ENCODE data around the gene ACTBL2. TPM values are rescaled to one million over a fixed set of nuclear protein-coding genes. Genes with fewer than 3 reads are reported as not detected.
A peak's percentile ranks its signal among the peaks of the same experiment; 100 is the strongest.

ACTBL2 gene
- polyA plus RNA-seq, 2 of the 4 experiments (the other 2 are of a cell fraction) = 0.06 TPM

DNA sequence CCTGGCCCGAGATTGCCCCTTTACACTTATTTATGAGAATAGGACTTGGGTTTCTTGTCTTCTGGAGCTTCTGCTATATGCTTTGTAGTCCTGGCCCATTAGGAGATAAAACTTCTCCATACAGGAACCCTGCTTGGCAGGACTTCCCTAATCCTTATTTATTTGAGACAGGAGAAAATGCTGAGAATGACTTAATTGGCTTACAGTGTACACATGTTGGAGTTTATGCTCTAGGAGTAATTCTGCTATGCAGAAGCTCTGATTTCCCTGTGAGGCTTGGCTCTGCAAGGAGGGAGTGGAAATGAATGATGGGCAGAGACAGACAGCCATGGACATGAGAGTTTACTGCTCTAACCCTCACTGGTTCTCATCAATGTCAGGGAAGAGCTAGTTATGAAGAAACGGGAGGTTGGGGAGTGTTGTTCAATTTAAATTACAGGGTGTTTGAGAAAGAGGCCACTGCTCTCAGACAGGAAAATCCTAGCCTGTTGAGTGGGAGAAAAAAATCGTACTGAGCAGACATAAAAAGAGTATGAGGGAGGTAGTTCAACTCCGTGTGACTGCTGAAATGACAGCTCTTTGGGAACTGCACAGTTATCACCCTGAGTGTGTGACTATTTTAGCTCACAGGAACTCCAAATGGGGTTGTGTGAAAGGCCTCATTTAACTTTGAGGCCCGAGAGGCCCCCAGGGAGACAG is 37.5 kb downstream of the ACTBL2 start:
- Histone ChIP-seq H3K27ac (no peak overlapping the region), H3K4me2 (no peak overlapping the region), H3K4me3 (no peak overlapping the region), H3K4me1 (peaks cover 13% of the 10 kb centered on the region; the same call in 2 of the 3 replicates), H3K9me3 (no peaks in the 10 kb centered on the region)
- FAIRE-seq (no peak), ATAC-seq (no peak), DNase-seq (ENCODE audit: low read depth in 1 of 2, low spot score in 1 of 2) (no peak)
- ChIA-PET CTCF (interaction anchor here (0.9 kb wide), 1 partner anchor 10 kb away, joined by 3 read pairs; no protein-coding TSS in a partner anchor), POLR2A (no interaction called here)
- TF ChIP-seq EHMT2 (IDR thresholded peaks at IDR 0.05; ENCODE audit: low read depth) (no peak), HEYL (CRISPR knock-in tag; IDR thresholded peaks at IDR 0.05) (no peak), MAFK (IDR thresholded peaks at IDR 0.05; ENCODE audit: partially characterized antibody) (peak; percentile 25), EHF (CRISPR knock-in tag; IDR thresholded peaks at IDR 0.05) (no peak), NR3C1 (IDR thresholded peaks at IDR 0.05) (no peak), ZNF302 (CRISPR knock-in tag; IDR thresholded peaks at IDR 0.05) (no peak)
- TF ChIP-seq, protein P1, sequence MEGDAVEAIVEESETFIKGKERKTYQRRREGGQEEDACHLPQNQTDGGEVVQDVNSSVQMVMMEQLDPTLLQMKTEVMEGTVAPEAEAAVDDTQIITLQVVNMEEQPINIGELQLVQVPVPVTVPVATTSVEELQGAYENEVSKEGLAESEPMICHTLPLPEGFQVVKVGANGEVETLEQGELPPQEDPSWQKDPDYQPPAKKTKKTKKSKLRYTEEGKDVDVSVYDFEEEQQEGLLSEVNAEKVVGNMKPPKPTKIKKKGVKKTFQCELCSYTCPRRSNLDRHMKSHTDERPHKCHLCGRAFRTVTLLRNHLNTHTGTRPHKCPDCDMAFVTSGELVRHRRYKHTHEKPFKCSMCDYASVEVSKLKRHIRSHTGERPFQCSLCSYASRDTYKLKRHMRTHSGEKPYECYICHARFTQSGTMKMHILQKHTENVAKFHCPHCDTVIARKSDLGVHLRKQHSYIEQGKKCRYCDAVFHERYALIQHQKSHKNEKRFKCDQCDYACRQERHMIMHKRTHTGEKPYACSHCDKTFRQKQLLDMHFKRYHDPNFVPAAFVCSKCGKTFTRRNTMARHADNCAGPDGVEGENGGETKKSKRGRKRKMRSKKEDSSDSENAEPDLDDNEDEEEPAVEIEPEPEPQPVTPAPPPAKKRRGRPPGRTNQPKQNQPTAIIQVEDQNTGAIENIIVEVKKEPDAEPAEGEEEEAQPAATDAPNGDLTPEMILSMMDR (IDR thresholded peaks at IDR 0.05) = no peak
- TF ChIP-seq, protein P2, sequence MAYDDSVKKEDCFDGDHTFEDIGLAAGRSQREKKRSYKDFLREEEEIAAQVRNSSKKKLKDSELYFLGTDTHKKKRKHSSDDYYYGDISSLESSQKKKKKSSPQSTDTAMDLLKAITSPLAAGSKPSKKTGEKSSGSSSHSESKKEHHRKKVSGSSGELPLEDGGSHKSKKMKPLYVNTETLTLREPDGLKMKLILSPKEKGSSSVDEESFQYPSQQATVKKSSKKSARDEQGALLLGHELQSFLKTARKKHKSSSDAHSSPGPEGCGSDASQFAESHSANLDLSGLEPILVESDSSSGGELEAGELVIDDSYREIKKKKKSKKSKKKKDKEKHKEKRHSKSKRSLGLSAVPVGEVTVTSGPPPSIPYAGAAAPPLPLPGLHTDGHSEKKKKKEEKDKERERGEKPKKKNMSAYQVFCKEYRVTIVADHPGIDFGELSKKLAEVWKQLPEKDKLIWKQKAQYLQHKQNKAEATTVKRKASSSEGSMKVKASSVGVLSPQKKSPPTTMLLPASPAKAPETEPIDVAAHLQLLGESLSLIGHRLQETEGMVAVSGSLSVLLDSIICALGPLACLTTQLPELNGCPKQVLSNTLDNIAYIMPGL (CRISPR knock-in tag; IDR thresholded peaks at IDR 0.05; ENCODE audit: borderline replicate concordance) = no peak
- WGBS (ENCODE audit: missing lambda C conversion rate) = 43% methylated on average over 5 of the region's 5 CpGs

GRCh38 chr5:57442080-57442839 is 40.4 kb downstream of the ACTBL2 start:
- ATAC-seq (no peak), FAIRE-seq (no peak), DNase-seq (ENCODE audit: low read depth in 1 of 2, low spot score in 1 of 2) (peak in 1 of 2 experiments; percentile 14)
- Histone ChIP-seq H3K4me1 (peaks cover 13% of the 10 kb centered on the region; the same call in 2 of the 3 replicates), H3K27ac (peak overlapping the region; percentile 10 to 44; a peak in 3 of 6 replicates), H3K4me2 (0 out of 3 replicates have a peak overlapping the region, but pooled peaks have one; percentile 19), H3K9me3 (no peaks in the 10 kb centered on the region), H3K4me3 (no peak overlapping the region)
- TF ChIP-seq PBX3 (IDR thresholded peaks at IDR 0.05) (no peak), BHLHE40 (IDR thresholded peaks at IDR 0.05; ENCODE audit: low read depth, low read length) (no peak), HOXA7 (CRISPR knock-in tag; IDR thresholded peaks at IDR 0.05) (no peak), CHD4 (IDR thresholded peaks at IDR 0.05; ENCODE audit: borderline replicate concordance) (no peak), FOSB (CRISPR knock-in tag; IDR thresholded peaks at IDR 0.05) (no peak), MAFK (IDR thresholded peaks at IDR 0.05; ENCODE audit: partially characterized antibody) (no peak), HDAC2 (IDR thresholded peaks at IDR 0.05) (no peak), MYC (IDR thresholded peaks at IDR 0.05; ENCODE audit: borderline replicate concordance, low read length) (no peak), NPAS2 (CRISPR knock-in tag; IDR thresholded peaks at IDR 0.05; ENCODE audit: borderline replicate concordance) (no peak), JUN (IDR thresholded peaks at IDR 0.05) (no peak), ZSCAN20 (CRISPR knock-in tag; IDR thresholded peaks at IDR 0.05) (no peak), ZNF302 (CRISPR knock-in tag; IDR thresholded peaks at IDR 0.05) (no peak), MAZ (IDR thresholded peaks at IDR 0.05; ENCODE audit: borderline replicate concordance, low read depth, low read length) (no peak)
- TF ChIP-seq, protein P3, sequence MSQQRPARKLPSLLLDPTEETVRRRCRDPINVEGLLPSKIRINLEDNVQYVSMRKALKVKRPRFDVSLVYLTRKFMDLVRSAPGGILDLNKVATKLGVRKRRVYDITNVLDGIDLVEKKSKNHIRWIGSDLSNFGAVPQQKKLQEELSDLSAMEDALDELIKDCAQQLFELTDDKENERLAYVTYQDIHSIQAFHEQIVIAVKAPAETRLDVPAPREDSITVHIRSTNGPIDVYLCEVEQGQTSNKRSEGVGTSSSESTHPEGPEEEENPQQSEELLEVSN (IDR thresholded peaks at IDR 0.05; ENCODE audit: borderline replicate concordance, low read depth) = no peak
- TF ChIP-seq, protein P4, sequence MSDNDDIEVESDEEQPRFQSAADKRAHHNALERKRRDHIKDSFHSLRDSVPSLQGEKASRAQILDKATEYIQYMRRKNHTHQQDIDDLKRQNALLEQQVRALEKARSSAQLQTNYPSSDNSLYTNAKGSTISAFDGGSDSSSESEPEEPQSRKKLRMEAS (IDR thresholded peaks at IDR 0.05) = no peak
- ChIA-PET POLR2A (no interaction called here), CTCF (interaction anchor here (1.1 to 1.9 kb wide), 2 partner anchors 57 to 143 kb away, joined by 4 to 5 read pairs; no protein-coding TSS in a partner anchor)
- WGBS (ENCODE audit: missing lambda C conversion rate) = 66% methylated on average over 4 of the region's 4 CpGs

Data from A549 (cell line).